HG02973 (cell line): ENCODE results near the gene HLA-DOB.

Experiments
- ATAC-seq: cut with Tn5 transposase; IDR thresholded peaks from one replicate; pipeline ENCODE4 v1.9.1; 2021; ENCODE audit warnings: moderate library complexity; ENCODE audit not compliant: unreplicated experiment

Gene HLA-DOB

DNA sequence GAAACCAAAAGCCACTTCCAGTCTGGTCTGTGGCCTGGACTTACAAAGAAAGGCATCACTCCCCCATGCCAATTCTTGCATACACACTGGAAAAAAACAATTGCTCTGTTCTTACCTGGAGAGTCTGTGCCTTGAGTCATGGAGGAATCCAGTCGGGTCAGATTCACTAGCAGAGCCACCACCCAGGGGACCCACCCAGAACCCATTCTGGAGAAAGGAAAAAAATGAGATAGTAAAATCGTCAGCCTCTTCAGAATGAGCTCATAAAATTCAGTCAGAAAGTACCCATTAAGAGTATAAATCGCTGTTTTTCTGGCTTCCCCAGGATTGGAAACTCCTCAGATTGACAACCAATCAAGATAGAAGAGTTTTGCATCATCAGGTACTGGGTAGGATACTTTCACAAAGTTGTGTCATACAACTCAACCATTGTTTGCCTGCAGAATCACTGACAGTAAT lies at the start of gene HLA-DOB:
Gene HLA-DOB, minus strand, starts transcription at position 257 of the 459 bp plus-strand sequence. Its CDS starts 51 bp downstream, at position 206.
- no peak for ATAC-seq

DNA sequence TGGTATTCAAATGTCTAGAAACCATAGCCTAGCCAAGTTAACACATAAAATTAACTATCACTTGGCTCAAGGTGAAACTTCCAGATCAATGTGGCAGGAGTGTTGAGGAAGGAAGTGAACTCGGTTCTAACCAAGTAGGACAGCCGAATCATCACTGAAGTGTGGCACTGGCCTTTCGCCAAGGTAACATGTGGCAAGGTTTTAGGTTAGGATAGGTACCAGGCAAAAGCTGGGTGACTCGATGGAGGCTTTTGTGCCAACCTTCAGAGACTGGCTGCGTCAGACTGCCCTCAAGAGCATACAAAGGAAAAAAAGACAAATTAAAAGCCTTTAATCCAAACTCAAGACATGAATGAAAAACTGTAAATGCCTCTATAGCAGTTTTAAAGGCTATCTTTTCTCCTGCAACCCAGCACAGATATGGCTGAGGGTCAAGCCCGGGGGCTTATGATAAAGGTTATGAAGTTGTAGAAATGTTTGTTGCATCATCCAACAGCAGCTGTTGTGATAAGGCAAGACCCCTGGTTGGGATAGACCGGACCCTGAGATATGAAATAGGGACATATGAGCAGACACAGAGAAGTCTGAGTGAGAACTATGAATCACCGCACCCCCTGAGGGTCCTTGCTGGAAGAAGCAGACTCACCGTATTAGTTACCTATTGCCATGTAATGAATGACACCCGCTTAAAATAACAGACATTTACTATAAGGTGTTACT lies 49.1 kb upstream of the HLA-DOB start:
- ATAC-seq, result no peak

DNA sequence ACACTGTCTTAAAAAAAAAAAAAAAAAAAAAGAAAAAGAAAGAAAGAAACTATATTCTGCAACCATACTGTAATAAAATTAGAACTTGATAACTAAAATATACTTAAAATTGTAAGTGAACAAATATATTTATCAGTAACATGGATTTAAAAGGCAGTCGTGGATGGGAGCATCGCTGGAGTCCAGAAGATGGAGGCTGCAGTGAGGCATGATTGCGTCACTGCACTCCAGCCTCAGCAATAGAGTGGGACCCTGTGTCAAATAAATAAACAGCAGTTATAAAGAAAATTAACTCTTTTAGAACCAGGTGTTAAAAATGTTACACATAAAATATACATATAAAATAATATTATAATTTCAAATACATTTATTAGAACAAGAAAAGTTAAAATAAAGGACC lies 45.9 kb upstream of the HLA-DOB start:
- ATAC-seq, result no peak

DNA sequence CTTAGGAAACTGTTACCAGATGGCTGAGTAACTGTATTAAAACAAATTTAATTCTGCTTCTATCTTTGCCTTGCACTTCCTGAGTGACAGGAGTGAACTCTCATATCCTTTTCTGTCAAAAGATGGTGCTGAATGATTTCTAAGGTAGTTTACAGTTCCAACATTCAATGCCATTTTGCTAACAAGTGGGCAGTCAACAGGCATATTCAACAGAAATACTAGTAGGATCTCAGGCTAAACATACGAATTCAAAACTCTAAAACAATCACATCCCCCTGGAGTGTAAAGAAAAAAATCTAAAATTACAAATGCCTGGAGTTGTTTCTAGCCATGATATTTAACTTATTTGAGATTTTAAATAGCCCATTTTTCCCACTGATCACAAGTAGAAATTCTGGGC lies 43.9 kb upstream of the HLA-DOB start:
- no peak for ATAC-seq

DNA sequence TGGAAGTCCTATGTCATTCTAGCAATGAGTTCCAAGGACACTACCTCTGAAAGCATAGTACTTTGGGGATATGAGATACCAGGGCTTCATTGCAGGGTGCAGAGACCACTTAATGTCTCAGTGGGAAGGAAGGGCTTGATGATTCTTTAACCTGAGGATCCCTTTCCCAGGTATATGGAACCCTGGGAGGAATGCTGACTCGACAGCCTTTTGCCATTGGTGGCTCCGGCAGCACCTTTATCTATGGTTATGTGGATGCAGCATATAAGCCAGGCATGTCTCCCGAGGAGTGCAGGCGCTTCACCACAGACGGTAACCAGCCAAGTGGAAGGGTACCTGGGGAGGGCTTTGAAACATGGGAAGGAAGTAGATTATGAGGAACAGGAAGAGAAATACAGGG lies 41.4 kb upstream of the HLA-DOB start:
- ATAC-seq, result no peak

DNA sequence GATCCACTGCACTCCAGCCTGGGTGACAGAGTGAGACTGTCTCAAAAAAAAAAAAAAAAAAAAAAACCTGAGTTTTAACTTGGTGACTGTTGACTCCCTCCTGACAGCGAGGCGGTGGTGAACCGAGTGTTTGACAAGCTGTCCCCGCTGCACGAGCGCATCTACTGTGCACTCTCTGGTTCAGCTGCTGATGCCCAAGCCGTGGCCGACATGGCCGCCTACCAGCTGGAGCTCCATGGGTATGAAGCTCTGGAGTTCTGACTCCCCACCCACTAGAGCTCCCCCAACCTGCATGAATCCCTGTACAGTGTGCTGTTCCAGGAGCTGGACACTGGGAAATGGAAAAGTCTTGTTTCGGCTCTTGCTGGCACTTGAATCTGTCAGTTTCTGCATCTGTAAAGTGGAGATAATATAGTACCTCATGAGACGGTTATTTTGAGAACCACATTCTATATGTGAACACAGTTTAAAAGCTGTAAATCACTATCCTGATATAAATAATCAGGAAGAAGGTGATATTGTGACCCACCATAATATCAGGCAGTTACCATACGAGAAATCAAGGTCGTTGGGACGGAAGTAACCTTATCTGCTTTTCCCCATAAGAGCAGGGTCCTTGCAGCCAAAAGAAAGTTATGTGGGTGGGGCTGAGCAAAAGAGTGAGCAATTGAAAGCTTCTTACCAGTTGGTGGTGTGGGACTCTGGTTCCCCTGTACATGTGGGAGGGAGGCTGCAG lies 40.5 kb upstream of the HLA-DOB start:
- no peak for ATAC-seq

DNA sequence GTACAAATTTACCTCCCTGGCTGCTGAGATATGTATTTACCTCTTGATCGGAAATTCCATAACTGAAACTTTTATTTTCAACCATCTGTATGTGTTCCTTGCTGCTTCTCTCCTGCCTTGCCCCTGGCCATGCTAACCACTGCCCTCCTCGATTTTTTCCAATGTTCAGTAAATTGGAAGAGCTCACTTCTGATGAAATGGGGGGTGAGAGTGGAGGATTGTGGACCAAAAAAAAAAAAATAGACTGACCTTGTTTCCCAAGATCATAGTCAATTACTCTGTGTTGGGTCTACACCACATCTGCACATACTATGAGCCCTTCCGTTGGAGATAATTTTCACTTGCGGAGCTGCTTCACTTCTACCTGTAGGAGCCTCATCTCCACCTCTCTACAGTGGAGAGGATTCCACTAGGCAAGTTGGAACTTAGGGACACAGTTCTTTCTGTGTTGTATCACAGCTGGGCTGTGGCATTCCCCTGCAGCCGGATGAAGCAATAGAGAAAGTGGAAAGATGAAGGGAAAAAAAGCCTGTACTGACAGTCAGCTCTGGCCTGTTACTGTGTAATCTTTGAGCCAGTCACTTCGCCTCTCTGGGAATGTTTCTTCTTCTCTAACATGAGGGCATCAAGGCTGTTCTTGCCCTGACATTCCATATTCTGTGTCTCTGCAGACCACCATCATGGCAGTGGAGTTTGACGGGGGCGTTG lies 38.8 kb upstream of the HLA-DOB start:
- no peak for ATAC-seq

DNA sequence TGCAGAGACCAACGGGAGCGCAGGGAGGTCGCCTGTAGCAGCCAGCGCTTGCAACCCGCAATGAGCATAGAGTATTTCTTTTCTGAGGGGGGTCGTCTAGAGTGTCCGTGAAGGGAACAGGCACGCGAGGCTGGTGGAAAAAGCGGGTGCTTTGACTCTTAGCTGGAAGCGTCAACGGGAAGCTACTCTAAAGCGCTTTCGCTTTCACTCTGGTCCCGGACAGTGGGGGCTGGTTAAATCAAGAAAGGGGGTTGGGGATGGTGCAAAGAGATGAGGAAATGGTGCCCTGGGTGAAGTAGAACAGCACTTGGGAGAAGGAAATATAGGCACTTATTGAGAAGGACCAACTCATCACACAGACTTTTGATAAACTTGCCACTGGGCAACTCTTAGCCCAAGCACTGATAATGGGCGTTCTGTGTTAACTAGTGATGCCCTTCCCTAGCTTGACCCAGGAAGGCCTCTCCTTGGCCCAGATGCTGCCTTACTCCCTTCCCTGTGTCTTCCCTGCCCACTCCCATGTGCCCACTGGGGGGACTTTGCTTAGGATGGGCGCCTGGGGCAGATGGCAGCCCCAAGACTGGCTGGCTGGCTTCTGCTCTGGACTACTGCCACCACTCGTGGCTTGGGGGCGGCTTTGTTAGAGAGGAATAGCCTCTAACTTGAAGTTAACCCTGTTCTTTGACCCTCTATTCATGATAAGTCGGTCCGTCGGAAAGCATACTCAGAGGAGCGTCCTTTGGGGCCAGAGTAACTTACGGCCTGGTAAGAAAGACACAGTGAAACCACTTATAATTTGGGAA lies 37.8 kb upstream of the HLA-DOB start:
- ATAC-seq, result peak; percentile 18

DNA sequence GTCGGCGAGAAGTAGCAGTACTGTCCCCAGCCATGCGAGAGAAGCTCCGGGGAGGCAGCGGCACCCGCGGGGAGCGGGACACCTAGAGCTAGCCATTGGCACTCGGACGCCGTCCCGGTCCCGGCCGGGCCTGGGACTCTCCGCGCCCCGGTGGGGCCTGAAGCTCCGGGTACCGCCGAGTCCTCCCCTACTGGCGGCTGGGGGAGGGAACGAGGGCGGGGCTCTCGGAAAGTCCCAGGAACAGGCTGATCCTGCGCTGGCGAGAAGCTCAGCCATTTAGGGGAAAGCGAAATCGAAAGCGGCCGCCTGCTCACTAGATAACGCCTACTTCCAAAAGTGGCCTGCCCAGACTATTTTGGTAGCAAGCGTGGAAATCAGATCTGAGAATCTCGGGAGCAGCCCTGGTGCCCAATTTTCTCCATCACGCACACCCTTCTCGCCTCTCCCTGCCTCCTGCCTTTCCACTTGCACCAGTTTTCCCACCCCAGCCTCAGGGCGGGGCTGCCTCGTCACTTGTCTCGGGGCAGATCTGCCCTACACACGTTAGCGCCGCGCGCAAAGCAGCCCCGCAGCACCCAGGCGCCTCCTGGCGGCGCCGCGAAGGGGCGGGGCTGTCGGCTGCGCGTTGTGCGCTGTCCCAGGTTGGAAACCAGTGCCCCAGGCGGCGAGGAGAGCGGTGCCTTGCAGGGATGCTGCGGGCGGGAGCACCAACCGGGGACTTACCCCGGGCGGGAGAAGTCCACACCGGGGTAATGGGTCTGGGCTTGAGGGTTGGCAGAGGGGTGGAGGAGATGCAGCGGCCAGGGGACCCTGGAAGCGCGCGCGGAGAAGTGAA lies 37.0 kb upstream of the HLA-DOB start, which contains the start of the genes PSMB9 and TAP1:
Gene PSMB9, plus strand, starts transcription at position 652 of the 835 bp plus-strand sequence. Its CDS starts 38 bp downstream, at position 690.
Gene TAP1, minus strand, starts transcription at position 164 of the 835 bp plus-strand sequence. Its CDS starts 68 bp downstream, at position 96.
- ATAC-seq, result peak; percentile 77

DNA sequence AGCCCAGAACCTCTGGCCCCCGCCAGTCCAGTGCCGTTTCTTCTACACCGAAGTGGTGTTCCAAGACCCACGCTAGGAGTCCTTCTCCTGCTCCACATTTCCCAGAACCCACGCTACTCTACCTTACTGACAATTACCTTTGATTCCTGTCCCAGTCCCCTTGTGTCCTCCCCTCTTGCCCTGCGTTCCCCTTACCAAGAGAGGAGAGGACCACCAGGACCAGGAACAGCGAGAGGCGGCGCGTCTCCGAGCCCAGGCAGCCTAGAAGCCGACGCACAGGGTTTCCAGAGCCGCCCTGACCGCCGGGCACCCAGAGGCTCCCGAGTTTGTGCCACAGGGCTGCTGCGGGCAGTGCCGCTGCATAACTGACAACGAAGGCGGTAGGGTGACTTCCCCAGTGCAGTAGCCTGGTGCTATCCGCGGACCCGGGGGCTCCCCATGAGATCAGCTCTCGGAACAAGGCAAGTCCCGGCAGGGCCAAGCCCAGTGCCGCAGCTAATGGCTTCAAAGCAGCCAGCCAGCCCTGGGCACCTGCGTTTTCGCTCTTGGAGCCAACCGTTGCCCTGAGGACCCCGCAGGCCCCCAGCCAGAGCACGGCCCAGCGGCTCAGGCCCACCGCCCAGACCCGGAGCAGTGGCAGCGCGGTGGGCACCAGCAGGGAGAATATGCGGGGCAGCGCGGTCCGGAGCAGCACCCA lies 36.2 kb upstream of the HLA-DOB start:
- ATAC-seq, result peak; percentile 14

DNA sequence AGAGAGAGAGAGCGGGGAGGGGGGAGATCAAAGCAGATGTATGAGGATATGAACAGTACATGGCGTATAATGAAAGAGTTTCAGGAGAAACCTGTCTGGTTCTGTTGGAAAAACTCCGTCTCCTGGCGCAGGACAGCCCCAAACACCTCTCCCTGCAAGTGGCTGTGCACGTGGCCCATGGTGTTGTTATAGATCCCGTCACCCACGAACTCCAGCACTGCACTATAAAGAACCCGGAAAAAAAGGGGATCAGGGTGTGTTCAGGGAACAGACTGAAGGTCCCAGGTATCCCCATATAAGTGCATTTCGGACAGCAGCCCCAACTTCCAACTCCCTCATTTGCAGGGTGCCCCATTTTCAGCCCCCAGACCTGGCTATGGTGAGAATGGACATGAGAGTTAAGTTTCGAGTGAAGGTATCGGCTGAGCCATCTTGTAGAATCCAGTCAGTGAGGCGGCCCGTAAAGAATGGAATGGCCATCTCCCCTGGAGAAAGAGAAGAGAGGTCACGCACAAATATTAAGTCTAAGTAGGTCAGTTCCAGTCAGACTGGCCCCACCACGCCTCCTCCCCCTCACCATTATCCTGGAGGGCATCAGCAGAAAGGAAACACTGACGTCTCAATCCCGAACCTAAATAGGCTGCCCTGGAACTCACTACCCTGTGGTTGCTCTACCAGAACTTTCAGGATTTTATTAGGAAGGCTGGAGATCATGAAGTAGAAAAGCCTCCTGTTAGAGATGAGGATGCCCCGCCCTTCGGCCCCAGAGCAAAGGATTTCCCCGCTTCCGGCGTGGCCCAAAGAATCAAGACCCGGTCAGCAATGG lies 35.4 kb upstream of the HLA-DOB start:
- ATAC-seq, result no peak

DNA sequence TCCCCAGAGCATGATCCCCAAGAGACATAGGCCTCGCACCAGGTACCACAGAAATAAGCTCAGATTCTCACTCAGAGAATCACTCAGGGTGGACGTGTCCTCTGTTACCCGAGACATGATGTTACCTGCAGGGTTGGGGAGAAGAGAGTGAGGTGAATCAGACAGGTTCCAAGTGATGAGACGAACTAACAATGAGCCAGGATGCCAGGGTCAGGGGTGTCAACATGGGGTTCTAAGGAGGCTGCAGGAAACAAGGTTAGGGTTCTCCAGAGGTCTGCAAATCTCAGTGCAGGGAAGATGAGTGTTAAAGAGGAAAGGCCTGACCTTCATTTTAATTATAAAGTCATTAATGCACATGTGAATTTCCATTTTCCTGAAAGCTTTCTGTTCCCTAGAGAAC lies 34.2 kb upstream of the HLA-DOB start:
- ATAC-seq, result no peak

DNA sequence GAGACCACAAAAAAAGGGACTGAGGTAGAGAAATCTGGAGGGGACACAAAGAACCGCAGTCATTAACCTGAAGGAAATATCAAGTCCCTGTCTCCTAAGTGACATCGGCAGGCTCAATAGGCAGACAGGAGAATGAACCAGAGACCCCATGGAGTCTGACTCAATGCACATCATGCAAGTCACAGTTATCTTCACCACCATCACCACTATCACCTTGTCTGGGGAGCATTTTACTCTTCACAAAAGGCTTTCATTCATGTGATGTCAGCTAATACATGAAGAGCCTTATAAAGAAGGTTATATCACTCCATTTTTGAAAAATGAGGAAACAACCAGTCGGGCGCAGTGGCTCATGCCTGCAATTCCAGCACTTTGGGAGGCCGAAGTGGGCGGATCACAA lies 32.3 kb upstream of the HLA-DOB start:
- ATAC-seq, result no peak

DNA sequence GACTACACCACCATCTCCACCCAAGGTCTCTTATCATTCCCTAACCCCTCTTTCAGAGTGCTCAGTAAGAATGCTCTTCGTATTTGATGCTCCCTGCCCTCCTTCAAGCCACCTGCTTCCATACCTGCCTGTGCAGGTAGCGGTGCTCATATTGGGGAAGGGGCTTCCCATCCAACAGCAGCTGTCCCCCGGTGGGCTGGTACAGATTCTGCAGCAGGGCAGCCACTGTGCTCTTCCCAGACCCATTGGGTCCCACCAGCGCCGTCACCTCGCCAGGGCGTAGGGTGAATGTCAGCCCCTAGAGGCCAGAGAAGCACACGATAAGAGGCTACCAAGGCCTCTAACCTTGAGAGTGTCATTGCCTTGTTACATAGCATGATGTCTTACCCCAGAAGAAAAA lies 31.0 kb upstream of the HLA-DOB start:
- no peak for ATAC-seq

DNA sequence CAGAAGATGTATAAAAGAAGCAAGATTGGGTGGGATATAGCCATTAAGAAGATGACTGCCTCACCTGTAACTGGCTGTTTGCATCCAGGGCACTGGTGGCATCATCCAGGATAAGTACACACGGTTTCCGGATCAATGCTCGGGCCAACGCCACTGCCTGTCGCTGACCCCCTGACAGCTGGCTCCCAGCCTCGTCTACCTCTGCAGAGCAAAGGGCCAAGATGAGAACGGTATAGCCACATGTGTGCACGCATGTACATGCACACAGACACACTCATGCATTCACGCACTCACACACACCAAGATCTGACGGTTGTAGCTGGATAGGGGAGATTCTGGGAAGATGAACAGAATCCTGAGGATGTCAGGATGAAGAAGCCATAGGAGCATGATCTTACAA lies 30.2 kb upstream of the HLA-DOB start:
- no peak for ATAC-seq

DNA sequence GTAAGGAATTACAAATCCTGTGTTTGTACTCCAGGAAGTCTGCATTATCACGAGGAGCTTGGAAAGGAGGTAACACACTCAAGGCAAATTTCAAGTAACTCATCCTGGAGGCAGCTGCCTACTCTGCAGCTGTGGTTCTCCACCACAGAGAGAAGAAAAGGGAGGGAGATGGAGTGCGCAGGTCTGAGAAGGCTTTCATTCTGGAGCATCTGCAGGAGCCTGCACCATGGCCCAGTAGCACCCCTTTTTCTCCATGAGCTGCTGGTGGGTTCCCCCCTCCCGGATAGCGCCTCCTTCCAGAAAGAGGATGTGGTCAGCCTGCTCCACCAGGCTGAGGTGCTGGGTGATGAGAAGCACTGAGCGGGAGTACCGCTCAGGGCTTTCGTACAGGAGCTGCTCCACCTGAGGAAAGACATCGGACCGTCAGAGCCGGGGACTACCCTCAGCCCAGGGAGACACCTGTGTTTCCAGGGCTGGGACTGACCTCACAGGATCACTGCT lies 28.6 kb upstream of the HLA-DOB start:
- ATAC-seq, result no peak

DNA sequence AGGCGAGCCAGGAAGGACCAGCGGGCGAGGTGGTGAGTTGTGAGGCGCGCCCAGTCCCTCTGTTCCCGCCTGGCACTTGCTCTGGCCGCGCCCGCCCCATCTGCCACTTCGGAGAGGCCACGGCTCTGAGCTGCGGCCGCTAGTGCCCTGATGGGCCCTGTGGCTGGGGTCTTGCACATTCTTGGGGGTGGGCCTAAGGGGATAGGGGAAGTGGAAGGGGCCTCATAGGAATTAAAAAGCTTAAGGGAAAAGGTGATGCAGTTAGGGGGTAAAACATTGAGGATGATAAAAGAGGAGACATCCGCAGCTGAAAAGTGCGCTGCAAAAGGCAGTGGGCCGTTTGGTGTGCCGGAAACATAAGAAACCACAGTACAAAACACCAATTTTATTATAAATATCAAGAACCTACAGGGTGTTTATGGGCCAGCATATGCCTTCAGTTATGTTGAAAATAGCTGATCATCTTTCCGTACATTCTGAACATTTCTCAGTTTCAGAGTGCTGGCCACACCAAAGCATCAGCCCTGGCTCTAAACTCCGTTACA lies 28.1 kb upstream of the HLA-DOB start:
- ATAC-seq, result no peak
